HepG2 (cell line): ENCODE measurements around the gene LRRC53.

ENCODE experiments used
- HMG20B ChIP-seq: conservative IDR thresholded peaks from 2 replicates; pipeline ENCODE4 v1.6.1; 2016; ENCODE audit warnings: missing genetic modification reagents, missing compliant biosample characterization
- MBD4 ChIP-seq: IDR thresholded peaks from 2 replicates; pipeline ENCODE4 v1.6.1; 2012; ENCODE audit warnings: low read length, inconsistent platforms, borderline replicate concordance
- MTA3 ChIP-seq: sonication (generic); formaldehyde crosslinking; IDR thresholded peaks from 2 replicates; pipeline ENCODE4 v1.4.0; 2020; ENCODE audit warnings: missing genetic modification reagents
- NR2F2 ChIP-seq: IDR thresholded peaks from 2 replicates; pipeline ENCODE4 v1.6.1; 2012; ENCODE audit warnings: low read depth, inconsistent platforms, borderline replicate concordance
- SNAPC2 ChIP-seq: sonication (generic); formaldehyde crosslinking; IDR thresholded peaks from 2 replicates; pipeline ENCODE4 v1.8.1; 2022; ENCODE audit warnings: mild to moderate bottlenecking, missing genetic modification reagents
- ZFX ChIP-seq: sonication (generic); formaldehyde crosslinking; IDR thresholded peaks from 2 replicates; pipeline ENCODE4 v1.4.0; 2020; ENCODE audit warnings: mild to moderate bottlenecking, low read depth, missing genetic modification reagents, moderate library complexity
- ZNF510 ChIP-seq: sonication (generic); formaldehyde crosslinking; IDR thresholded peaks from 2 replicates; pipeline ENCODE4 v1.4.0; 2020; ENCODE audit warnings: low read depth, mild to moderate bottlenecking, missing genetic modification reagents

GRCh38 chr1:74548961-74549750, 36.7 kb upstream of the LRRC53 start:
- no peak for TF ChIP-seq MTA3
- TF ChIP-seq HMG20B (CRISPR knock-in tag): no peak
- no peak for TF ChIP-seq SNAPC2 (CRISPR knock-in tag)
- TF ChIP-seq NR2F2: no peak
- no peak for TF ChIP-seq MBD4
- TF ChIP-seq ZFX (CRISPR knock-in tag): no peak
- TF ChIP-seq ZNF510 (CRISPR knock-in tag): no peak
